Activated naive CD4-positive, alpha-beta T cell treated with Interleukin-2 at 50 U/mL for 16 hours (primary cell): ENCODE measurements around the gene EIF3I.

Source experiments
- DNase-seq: peaks from one replicate; pipeline ENCODE4 v3.0.0-alpha.2; 2020

Gene EIF3I

DNA sequence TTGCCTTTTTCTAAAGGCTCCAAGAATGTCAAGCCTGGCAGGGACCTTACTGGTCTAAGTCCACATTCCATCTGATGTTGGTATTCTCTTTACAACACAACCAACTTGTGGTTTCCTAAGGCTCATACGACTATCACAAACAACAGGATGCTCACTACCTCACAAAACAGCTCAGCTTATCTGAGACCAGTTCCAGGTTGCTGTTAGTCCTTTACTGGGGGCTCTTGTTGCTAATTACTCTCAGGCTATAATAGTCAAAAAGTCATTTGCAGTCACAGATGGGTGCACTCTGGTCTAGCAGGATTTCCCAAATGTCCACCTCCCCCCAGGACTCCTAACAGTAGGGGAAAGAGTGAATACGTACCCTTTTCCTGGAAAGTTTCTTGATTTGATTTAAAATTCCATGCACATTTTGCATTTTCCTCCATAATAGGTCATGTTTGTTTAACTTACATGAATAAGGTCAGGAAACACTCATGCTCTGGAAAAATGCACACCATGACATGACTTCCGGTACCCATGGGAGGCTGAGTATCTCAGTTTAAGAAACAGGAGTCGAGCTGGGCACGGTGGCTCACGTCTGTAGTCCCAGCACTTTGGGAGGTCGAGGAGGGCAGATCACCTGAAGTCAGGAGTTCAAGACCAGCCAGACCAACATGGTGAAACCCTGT, 44.8 kb downstream of the EIF3I start:
- DNase-seq = no peak

DNA sequence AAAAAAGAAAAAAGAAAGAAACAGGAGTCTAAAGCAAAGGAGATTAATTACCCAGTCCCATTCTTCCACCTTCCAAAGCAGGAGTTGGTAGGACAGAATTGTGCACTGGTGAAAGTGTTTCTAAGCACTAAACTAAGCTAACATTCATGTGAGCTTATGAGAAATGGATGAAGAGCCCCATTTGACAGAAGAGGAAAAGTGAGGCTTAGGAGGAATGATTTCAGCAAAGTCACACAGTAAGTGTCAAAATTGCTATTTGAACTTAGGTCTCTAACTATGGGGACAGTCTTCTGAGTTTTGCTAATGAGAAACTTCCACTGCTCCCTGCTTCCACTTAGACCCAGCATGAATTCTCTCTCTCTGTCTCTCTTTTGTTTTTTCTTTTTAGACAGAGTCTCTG, 47.5 kb downstream of the EIF3I start:
- DNase-seq = no peak

DNA sequence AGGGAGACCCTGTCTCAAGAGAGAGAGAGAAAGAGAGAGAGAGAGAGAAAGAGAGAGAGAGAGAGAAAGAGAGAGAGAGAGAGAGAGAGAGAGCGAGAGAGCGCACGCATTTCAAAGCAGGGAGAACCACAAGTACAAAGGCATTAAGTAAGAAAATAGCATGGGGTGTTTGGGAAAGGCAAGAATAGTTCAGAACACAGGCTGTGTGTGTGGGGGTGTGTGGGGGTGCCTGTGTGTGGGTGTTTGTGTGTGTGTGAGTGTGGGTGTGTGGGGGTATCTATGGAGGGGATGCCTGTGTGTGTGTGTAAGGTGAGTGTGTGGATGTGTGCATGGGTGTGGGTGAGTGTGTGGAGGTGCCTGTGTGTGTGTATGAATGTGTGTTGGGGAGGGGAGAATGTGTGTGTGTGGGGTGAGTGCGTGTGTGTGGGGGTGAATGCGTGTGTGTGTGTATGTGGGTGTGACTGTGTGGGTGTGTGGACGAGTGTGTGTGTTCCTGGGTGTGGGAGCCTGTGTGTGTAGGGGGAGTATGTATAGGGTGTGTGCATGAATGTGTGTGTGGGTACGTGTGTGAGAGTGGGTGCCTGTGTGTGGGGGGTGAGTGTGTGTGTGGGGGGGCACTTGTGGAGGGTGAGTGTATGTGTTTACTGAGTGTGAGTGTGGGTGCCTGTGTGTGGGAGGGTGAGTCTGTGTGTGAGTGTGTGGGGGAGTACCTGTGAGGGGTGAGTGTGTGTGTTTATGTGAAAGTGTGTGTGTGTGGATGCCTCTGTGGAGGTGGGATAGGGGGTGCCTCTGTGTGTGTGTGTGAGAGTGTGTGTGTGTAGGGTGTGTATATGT, 50.6 kb downstream of the EIF3I start:
- DNase-seq = peak; percentile 39

DNA sequence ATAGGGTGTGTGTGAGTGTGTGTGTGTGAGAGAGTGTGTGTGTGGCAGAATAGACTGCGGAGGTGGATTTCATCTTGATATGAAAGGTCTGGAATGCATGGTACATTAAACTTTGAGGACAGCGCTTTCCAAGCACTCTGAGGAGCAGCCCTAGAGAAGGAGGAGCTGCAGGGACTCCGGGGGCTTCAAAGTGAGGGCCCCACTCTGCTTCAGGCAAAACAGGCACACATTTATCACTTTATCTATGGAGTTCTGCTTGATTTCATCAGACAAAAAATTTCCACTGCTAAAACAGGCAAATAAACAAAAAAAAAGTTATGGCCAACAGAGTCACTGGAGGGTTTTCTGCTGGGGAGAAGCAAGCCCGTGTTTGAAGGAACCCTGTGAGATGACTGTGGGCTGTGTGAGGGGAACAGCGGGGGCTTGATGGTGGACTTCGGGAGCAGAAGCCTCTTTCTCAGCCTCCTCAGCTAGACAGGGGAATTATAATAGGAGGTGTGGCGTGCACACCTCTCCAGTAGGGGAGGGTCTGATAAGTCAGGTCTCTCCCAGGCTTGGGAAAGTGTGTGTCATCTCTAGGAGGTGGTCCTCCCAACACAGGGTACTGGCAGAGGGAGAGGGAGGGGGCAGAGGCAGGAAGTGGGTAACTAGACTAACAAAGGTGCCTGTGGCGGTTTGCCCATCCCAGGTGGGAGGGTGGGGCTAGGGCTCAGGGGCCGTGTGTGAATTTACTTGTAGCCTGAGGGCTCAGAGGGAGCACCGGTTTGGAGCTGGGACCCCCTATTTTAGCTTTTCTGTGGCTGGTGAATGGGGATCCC, 51.4 kb downstream of the EIF3I start:
- peak; percentile 79 for DNase-seq

DNA sequence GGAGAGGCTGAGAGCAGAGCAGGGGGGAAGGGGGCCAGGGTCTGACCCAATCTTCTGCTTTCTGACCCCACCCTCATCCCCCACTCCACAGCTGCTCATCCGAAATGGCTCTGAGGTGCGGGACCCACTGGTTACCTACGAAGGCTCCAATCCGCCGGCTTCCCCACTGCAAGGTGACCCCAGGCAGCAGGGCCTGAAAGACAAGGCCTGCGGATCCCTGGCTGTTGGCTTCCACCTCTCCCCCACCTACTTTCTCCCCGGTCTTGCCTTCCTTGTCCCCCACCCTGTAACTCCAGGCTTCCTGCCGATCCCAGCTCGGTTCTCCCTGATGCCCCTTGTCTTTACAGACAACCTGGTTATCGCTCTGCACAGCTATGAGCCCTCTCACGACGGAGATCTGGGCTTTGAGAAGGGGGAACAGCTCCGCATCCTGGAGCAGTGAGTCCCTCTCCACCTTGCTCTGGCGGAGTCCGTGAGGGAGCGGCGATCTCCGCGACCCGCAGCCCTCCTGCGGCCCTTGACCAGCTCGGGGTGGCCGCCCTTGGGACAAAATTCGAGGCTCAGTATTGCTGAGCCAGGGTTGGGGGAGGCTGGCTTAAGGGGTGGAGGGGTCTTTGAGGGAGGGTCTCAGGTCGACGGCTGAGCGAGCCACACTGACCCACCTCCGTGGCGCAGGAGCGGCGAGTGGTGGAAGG, 52.6 kb downstream of the EIF3I start:
- no peak for DNase-seq

DNA sequence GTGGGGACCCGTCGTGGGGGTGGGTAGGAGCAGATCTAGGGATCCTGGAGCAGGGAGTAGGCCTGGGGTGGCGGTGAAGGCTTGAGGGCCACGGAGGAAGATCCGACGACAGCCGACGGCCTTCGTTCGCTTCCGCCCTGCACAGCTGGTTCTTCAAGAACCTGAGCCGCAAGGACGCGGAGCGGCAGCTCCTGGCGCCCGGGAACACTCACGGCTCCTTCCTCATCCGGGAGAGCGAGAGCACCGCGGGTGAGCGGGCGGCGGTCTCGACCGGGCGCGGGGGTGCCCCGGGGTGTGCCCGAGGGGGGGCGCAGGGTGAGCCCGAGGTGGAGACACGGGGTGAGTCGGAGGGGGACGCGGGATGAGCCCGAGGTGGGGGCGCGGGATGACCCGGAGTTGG, 53.2 kb downstream of the EIF3I start:
- DNase-seq = no peak

DNA sequence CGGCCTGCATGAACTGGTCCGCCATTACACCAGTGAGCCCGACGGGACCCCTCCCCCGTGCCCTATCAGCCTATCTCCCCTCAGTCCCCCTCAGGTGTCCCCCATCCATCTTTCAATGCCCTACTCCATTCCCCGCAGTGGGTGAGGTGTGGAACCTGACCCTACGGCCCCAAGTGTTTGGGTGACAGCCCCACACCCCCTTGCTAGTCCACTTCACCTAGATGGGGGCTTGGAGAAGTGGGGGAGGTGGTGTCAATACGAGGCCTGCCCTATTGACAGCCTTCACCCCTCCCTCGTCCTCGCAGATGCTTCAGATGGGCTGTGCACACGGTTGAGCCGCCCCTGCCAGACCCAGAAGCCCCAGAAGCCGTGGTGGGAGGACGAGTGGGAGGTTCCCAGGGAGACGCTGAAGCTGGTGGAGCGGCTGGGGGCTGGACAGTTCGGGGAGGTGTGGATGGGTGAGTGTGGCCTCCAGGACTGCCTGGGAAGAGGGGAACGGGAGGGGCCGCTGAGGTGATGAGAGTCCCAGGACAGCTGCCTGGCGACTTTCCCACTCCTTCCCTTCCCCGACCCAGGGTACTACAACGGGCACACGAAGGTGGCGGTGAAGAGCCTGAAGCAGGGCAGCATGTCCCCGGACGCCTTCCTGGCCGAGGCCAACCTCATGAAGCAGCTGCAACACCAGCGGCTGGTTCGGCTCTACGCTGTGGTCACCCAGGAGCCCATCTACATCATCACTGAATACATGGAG, 54.0 kb downstream of the EIF3I start:
- DNase-seq = no peak
